Pancreas (tissue), 10 donors: ENCODE measurements around the gene TRPT1. TPM values are rescaled to one million over a fixed set of nuclear protein-coding genes. Genes with fewer than 3 reads are reported as not detected.

ENCODE experiments used
- ATAC-seq, 4 donors: fragments of 200-7000 bp; cut with Tn5 transposase; one replicate each; pipeline versions ENCODE4 v1.8.0 to v1.9.1; 2020; ENCODE audit warnings: mild to moderate bottlenecking in 4 of 4, moderate library complexity in 4 of 4
- DNase-seq, 6 donors: peaks; one replicate each; pipeline ENCODE4 v3.0.0-alpha.2; 2020
- FAIRE-seq: peaks from 2 replicates; lab custom pipeline; 2012; peaks lifted over from hg19 to GRCh38; lab: Jason Lieb, UNC
- H3K27ac ChIP-seq, 4 donors: fragments of 200-600 bp; sonication (generic); 1 replicate in 3 of 4; 2 replicates in 1 of 4; pipeline versions ENCODE4 v1.5.0 to v1.8.0; 2020
- H3K27me3 ChIP-seq, 4 donors: fragments of 200-600 bp; one replicate each; pipeline ENCODE4 v1.8.0; 2021
- H3K36me3 ChIP-seq, 3 donors: fragments of 200-600 bp; sonication (generic) in 1 of 3; one replicate each; pipeline versions ENCODE4 v1.5.0 to v1.8.0; 2020 to 2021
- H3K4me1 ChIP-seq, 3 donors: fragments of 200-600 bp; one replicate each; pipeline ENCODE4 v1.8.0; 2021
- H3K4me3 ChIP-seq, 4 donors: fragments of 200-600 bp; sonication (generic) in 2 of 4; one replicate each; pipeline versions ENCODE4 v1.5.0 to v1.8.0; 2020 to 2021
- H3K9me3 ChIP-seq, 4 donors: fragments of 200-600 bp; one replicate each; pipeline ENCODE4 v1.8.0; 2021
- WGBS, 2 donors: extraction: QIAGEN DNeasy Blood & Tissue Kit; methylation state at CpG; one replicate each; pipeline ENCODE4 v1.1.7; 2013; 5-methylcytosine and 5-hydroxymethylcytosine counted together
- intact Hi-C, 3 donors: fragments of 100-400 bp; cut with DNase I; formaldehyde crosslinking; loops; one replicate each; pipeline versions ENCODE4 v1.11.1 to v1.14.2; 2022
- polyA plus RNA-seq, 2 donors: library from polyadenylated mRNA; stranded (reverse); fragments of 200-250 nt; gene quantifications; one replicate each; pipeline ENCODE4 v1.2.3, GENCODE V29; 2013
- total RNA-seq, 6 donors: library from RNA; stranded (reverse); fragmentation: NEBNext Ultra II Directional in 4 of 6; extraction: Animal tissue kit (Norgen Biotek cat#: 25700) in 4 of 6; gene quantifications; one replicate each; pipeline versions ENCODE4 v1.2.1 to v1.2.4, GENCODE V29; 2021 to 2023
- TF ChIP-seq, protein P1 (sequence below), 4 donors: fragments of 200-600 bp; sonication (generic) in 3 of 4; IDR thresholded peaks; one replicate each; pipeline versions ENCODE4 v1.5.0 to v1.8.0; 2021; ENCODE audit warnings: antibody characterized with exemption in 4 of 4
- donor health status: healthy with polysubstance abuse.
- donor health status: DM: no; HTN: no; CAD: no; lungs with moderate emphysema.
- donor health status: DM: no; HTN: no; CAD: no.
- donor health status: control.
- donor health status: control.
- donor health status: Bipolar disorder and iron deficiency.
- donor health status: DM: yes; HTN: yes; CAD: no.
- donor health status: DM: no; HTN: no; CAD: no.
- donor health status: DM: no; HTN: no; CAD: no.
- donor health status: DM: yes; HTN: yes; CAD: no.

The TRPT1 gene
- total and polyA plus RNA-seq, 8 donors = 18.6 to 78.7 (median 28.1) TPM

GRCh38 chr11:64229744-64230170 lies 3.8 kb upstream of the TRPT1 start:
- TF ChIP-seq, protein P1, sequence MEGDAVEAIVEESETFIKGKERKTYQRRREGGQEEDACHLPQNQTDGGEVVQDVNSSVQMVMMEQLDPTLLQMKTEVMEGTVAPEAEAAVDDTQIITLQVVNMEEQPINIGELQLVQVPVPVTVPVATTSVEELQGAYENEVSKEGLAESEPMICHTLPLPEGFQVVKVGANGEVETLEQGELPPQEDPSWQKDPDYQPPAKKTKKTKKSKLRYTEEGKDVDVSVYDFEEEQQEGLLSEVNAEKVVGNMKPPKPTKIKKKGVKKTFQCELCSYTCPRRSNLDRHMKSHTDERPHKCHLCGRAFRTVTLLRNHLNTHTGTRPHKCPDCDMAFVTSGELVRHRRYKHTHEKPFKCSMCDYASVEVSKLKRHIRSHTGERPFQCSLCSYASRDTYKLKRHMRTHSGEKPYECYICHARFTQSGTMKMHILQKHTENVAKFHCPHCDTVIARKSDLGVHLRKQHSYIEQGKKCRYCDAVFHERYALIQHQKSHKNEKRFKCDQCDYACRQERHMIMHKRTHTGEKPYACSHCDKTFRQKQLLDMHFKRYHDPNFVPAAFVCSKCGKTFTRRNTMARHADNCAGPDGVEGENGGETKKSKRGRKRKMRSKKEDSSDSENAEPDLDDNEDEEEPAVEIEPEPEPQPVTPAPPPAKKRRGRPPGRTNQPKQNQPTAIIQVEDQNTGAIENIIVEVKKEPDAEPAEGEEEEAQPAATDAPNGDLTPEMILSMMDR (IDR thresholded peaks at IDR 0.05) = no peak
- H3K27me3 ChIP-seq = no peaks in the 10 kb centered on the region
- DNase-seq (peak in 1 of 6 donors; percentile 38), ATAC-seq (no peak), FAIRE-seq (no peak)
- intact Hi-C loops = no loop called here
- H3K4me3 ChIP-seq = peak overlapping the region; percentile 50 to 81 (median 68)
- H3K27ac ChIP-seq = peak overlapping the region; percentile 86 to 95 (median 90)
- H3K36me3 ChIP-seq = no peaks in the 10 kb centered on the region
- H3K4me1 ChIP-seq = peaks cover 8 to 44% (median 20%) of the 10 kb centered on the region in 3 donors
- no peaks in the 10 kb centered on the region for H3K9me3 ChIP-seq
- WGBS, 2 donors = 29 to 31% methylated on average over 13 of the region's 13 CpGs

GRCh38 chr11:64229090-64229743 lies 3.2 kb upstream of the TRPT1 start:
- Histone ChIP-seq H3K36me3 (no peaks in the 10 kb centered on the region), H3K4me3 (peak overlapping the region in 1 of 4 donors; percentile 69), H3K4me1 (peaks cover 8 to 44% (median 21%) of the 10 kb centered on the region in 3 donors), H3K9me3 (no peaks in the 10 kb centered on the region), H3K27ac (peak overlapping the region; percentile 86 to 95 (median 90)), H3K27me3 (no peaks in the 10 kb centered on the region)
- TF ChIP-seq, protein P1 (IDR thresholded peaks at IDR 0.05) = no peak
- ATAC-seq = no peak
- FAIRE-seq = no peak
- 70 to 76% methylated on average over 12 of the region's 12 CpGs for WGBS, 2 donors
- intact Hi-C loops = no loop called here
- peak in 3 of 6 donors; percentile 39 to 46 (median 41) for DNase-seq

DNA sequence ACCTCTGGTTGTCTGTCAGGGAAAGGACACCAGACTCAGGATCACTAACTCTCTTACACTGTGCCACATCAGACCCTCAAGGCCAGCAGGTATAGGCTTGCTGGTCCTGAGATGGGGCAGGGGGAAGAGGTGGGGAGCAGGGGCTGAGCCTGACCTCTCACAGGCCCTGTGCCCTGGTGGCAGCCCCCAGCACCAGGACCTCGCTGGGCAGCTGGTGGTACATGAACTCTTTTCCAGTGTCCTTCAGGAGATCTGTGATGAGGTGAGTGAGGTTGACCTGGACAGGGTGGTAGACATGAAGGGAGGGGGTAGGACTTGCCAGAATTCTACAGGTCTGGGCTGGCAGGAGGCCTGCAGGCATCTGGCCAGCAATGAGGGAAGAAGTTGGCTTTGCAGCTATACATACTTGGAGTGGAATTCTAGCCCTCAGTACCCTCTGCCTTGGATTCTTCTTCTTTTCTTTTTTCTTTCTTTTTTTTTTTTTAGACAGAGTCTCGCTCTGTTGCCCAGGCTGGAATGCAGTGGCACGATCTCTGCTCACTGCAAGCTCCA lies 1.5 kb upstream of the TRPT1 start:
- TF ChIP-seq, protein P1 (IDR thresholded peaks at IDR 0.05) = no peak
- Histone ChIP-seq H3K36me3 (no peaks in the 10 kb centered on the region), H3K4me1 (peaks cover 8 to 39% (median 21%) of the 10 kb centered on the region in 3 donors), H3K27ac (peak overlapping the region; percentile 64 to 91 (median 88)), H3K9me3 (no peaks in the 10 kb centered on the region), H3K27me3 (no peaks in the 10 kb centered on the region), H3K4me3 (peak overlapping the region in 3 of 4 donors; percentile 49 to 90 (median 74))
- FAIRE-seq = no peak
- DNase-seq = peak in 3 of 6 donors; percentile 61 to 75 (median 70)
- WGBS, 2 donors = 29 to 49% methylated on average over 3 of the region's 3 CpGs
- no peak for ATAC-seq
- intact Hi-C loops = no loop called here

GRCh38 chr11:64226507-64227051 lies 593 bp upstream of the TRPT1 start:
- peak; percentile 73 to 88 (median 74) for DNase-seq
- intact Hi-C loops = no loop called here
- no peak for FAIRE-seq
- ATAC-seq = peak; percentile 38 to 61 (median 56)
- 3% methylated on average over 26 of the region's 26 CpGs for WGBS, 2 donors
- TF ChIP-seq, protein P1 (IDR thresholded peaks at IDR 0.05) = no peak
- Histone ChIP-seq H3K4me1 (peaks cover 8 to 38% (median 20%) of the 10 kb centered on the region in 3 donors), H3K27me3 (no peaks in the 10 kb centered on the region), H3K9me3 (no peaks in the 10 kb centered on the region), H3K4me3 (peak overlapping the region; percentile 49 to 90 (median 69)), H3K27ac (peak overlapping the region; percentile 64 to 91 (median 88)), H3K36me3 (no peaks in the 10 kb centered on the region)
